GM21786 (cell line): ENCODE data around the gene HIPK2.

Experiments
- ATAC-seq: cut with Tn5 transposase; IDR thresholded peaks from one replicate; pipeline ENCODE4 v1.9.1; 2021; ENCODE audit not compliant: unreplicated experiment

The HIPK2 gene

DNA sequence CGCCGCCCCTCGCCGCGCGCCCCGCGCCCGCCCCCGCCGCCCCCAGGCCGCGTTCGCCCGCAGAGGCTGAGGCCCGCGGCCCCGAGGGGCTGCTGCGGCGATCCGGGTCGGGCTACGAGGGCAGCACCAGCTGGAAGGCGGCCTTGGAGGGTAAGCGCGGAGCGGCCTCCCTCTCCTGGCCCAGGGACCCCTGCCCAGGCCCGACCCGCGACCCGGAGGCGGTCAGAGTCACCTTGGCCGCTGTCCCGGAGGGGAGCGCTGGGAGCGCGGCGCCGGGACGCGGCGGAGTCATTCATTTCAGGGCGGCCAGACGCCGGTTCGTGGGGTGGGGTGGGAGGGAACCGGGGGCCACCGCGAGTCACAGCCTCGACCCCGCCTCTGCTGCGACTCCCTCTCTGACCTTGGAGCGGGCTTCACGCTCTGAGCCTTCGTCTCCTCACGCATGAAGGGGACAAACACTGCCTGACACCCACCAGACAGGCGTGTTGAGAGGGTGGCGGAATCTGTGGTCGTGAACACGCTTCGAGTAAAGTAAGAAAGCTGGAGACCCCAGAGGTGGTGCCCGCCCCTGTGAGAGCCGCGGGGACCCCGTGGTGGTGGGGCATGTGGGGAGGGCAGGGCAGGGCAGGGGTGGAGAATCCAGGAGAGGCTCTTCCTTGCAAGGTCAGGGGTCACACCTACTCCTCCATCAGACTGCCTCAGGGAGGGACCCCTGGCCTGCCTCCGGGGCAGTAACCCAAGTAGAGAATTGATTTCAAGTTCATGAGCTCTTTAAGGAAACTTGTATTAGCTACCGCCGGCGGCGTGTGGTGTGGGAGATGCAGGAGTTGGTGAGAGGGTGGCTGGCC is 253.6 kb downstream of the HIPK2 start:
- ATAC-seq: no peak

DNA sequence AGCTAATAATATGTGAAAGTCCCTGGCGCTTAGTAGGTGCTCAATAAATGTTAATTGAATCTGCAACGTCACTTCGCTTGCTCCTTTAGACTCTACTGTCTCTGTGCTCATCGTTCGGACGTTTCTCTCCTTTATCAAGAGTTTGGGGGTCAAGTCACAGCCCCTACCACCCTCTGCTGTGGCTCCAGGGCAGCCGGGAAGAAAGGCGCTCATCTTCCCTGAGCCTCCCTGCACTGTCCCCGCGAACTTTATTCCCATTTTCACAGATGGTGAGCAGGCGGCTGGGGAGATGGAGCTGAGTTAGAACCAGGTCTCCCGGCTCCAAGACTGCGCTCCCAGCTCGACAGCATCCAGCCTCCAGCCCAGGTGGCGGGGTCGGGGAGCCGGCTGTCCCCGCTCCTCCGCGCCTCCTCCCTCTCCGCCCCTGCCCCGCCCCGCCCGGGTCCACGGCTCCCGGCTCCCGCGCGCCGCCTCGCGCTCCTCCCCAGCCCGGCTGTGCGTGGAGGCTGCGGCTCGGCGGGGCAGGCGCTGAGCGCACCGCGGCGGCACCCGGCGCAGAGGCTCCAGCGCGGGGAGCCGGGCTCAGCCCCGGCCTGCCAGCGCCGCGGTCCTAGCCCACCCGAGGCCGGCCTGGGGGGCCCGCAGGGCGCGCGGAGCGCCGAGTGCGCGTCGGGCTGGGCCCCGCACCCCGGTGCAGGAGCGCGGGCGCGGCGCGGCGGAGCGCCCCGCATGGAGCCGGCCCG is 254.4 kb downstream of the HIPK2 start, which contains the start of gene CLEC2L:
TSS of gene CLEC2L (plus strand) at position 487 of the 743 bp plus-strand sequence. CDS start at position 730, 243 bp downstream.
- ATAC-seq: no peak

DNA sequence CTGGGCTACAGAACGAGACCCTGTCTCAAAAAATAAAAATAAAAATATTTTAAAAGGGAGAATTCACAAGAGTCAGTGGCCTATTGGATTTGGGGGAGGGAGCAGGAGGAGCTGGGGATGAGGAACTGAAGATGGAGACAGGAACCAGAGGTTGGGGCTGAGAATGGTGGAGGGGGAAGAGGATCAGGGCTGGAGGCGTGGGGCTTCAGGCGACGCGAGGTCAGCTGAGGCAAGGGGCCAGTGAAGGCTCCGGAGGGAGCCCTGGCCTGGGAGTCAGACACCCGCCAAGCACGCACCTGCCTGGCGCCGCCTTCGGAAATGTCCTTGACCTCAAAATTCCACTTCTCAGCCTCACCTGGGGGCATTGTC is 255.0 kb downstream of the HIPK2 start:
- ATAC-seq: no peak

DNA sequence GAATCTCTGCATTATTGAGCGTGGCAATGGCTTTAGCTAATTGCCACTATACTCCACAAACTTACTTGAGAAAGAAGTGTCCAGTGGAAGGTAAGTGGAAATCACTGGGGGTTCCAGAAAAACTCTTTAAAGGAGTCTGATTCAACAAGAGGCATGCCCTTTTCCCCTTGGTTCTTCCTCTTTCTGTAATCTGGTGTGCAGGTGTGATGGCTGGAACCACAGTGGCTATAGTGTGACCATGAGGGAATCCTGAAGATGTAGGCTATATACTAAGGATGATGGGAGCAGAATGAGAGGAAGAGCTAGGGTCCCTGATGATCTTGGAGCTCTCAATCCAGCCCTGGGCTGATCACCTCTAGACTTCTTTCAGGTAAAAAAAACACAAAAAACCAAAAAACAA is 256.4 kb downstream of the HIPK2 start:
- ATAC-seq: no peak

DNA sequence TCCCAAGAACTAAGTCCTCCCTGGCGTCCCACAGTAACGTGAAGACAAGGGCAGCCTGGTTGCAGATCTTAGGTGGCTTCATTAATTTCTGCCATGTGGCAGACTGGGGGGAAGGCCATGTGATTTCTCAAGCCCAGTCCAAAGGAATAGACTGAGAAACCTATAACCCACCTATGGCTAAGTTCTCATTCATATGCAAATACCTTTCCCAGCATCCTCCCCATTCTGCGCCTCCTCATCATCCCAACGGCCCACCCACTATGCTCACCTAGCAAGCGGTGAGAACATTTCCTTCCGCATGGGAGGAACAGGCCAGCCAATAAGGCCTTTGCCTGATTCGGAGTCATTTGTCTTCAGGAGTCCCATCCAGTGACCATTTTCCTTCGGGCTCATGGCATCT is 262.5 kb downstream of the HIPK2 start:
- no peak for ATAC-seq
